ENCODE results near the gene CACNA1C.

The CACNA1C gene

DNA sequence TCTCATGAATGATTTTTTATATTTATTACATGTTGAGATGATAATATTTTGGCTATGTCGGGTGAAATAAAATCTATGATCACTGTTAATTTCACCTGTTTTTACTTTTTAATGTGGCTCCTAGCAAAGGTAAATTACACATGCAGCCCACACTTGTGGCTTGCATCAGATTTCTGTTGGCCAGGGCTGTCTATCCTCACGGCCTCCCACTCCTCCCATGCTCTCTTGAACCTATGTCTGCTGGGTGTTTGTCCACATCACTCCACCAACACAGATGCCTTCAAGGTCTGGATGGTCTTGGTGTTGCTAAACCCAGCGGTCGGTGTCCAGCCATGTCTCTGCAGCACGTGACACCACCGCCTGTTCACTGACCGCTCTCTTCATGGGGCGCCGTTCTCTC, 402.6 kb downstream of the CACNA1C start:
- no peak for DNase-seq

GRCh38 chr12:2456122-2456812, 403.5 kb downstream of the CACNA1C start:
- DNase-seq, result no peak
- Histone ChIP-seq H3K27me3 (replicated peaks) (no peaks in the 10 kb centered on the region), H3K36me3 (replicated peaks) (no peaks in the 10 kb centered on the region), H3K27ac (no peak overlapping the region), H3K4me3 (ENCODE audit: low read depth, low read length) (no peak overlapping the region)
- in situ Hi-C loops (cut with HindIII; ENCODE audit: low pct_ligation_motif_present, low sequenced_read_pairs), result no loop called here
- no peak for TF ChIP-seq CTCF (IDR thresholded peaks at IDR 0.05; ENCODE audit: low read depth, low read length, missing control alignments)

More for the DNA sequence above, 402.6 kb downstream of the CACNA1C start:
- Histone ChIP-seq H3K36me3 (replicated peaks) (no peaks in the 10 kb centered on the region), H3K27ac (no peak overlapping the region), H3K27me3 (replicated peaks) (no peaks in the 10 kb centered on the region), H3K4me3 (ENCODE audit: low read depth, low read length) (no peak overlapping the region)
- no peak for TF ChIP-seq CTCF (IDR thresholded peaks at IDR 0.05; ENCODE audit: low read depth, low read length, missing control alignments)
- in situ Hi-C loops (cut with HindIII; ENCODE audit: low pct_ligation_motif_present, low sequenced_read_pairs), result no loop called here

- H3K27me3 ChIP-seq (replicated peaks), result no peaks in the 10 kb centered on the region
- no peak for TF ChIP-seq CTCF (IDR thresholded peaks at IDR 0.05; ENCODE audit: low read depth, low read length, missing control alignments)
- no peaks in the 10 kb centered on the region for H3K36me3 ChIP-seq (replicated peaks)
Observed at GRCh38 chr12:2456813-2457186, 404.0 kb downstream of the CACNA1C start.

GRCh38 chr12:2457215-2457932, 404.6 kb downstream of the CACNA1C start:
- in situ Hi-C loops (cut with HindIII; ENCODE audit: low pct_ligation_motif_present, low sequenced_read_pairs), result no loop called here
- peak; percentile 2 for DNase-seq
- peak; percentile 43 for TF ChIP-seq CTCF (IDR thresholded peaks at IDR 0.05; ENCODE audit: low read depth, low read length, missing control alignments)
- Histone ChIP-seq H3K27ac (no peak overlapping the region), H3K4me3 (ENCODE audit: low read depth, low read length) (no peak overlapping the region), H3K36me3 (replicated peaks) (no peaks in the 10 kb centered on the region), H3K27me3 (replicated peaks) (no peaks in the 10 kb centered on the region)

More at GRCh38 chr12:2456813-2457186, 404.0 kb downstream of the CACNA1C start:
- DNase-seq, result no peak
- in situ Hi-C loops (cut with HindIII; ENCODE audit: low pct_ligation_motif_present, low sequenced_read_pairs), result no loop called here
- H3K4me3 ChIP-seq (ENCODE audit: low read depth, low read length), result no peak overlapping the region
- H3K27ac ChIP-seq, result no peak overlapping the region

- H3K36me3 ChIP-seq (replicated peaks), result no peaks in the 10 kb centered on the region
- H3K27me3 ChIP-seq (replicated peaks), result no peaks in the 10 kb centered on the region
- no peak overlapping the region for H3K27ac ChIP-seq
- in situ Hi-C loops (cut with HindIII; ENCODE audit: low pct_ligation_motif_present, low sequenced_read_pairs), result no loop called here
- H3K4me3 ChIP-seq (ENCODE audit: low read depth, low read length), result no peak overlapping the region
- TF ChIP-seq CTCF (IDR thresholded peaks at IDR 0.05; ENCODE audit: low read depth, low read length, missing control alignments), result no peak
- DNase-seq, result no peak
Observed at GRCh38 chr12:2457933-2458414, 405.2 kb downstream of the CACNA1C start.

All from brain microvascular endothelial cell (primary cell).